H9 (cell line): ENCODE measurements around the gene GSX2. TPM values are rescaled to one million over a fixed set of nuclear protein-coding genes. Genes with fewer than 3 reads are reported as not detected.

Experiments
- DNase-seq: peaks from one replicate; pipeline ENCODE4 v3.0.0-alpha.2; 2017
- H2AFZ ChIP-seq: one replicate; pipeline ENCODE4 v1.6.1; 2013; ENCODE audit warnings: mild to moderate bottlenecking, low read length, control low read depth, moderate library complexity
- H2AK5ac ChIP-seq: 2 replicates; pipeline ENCODE4 v1.6.1; 2013; ENCODE audit warnings: low read length, control low read depth, mixed read lengths; ENCODE audit not compliant: insufficient read length
- H2BK120ac ChIP-seq: one replicate; pipeline ENCODE4 v1.6.1; 2013; ENCODE audit warnings: low read depth, mild to moderate bottlenecking, low read length, control low read depth, inconsistent platforms; ENCODE audit not compliant: poor library complexity, severe bottlenecking
- H2BK12ac ChIP-seq: 2 replicates; pipeline ENCODE4 v1.6.1; 2013; ENCODE audit warnings: low read length, control low read depth, mixed read lengths, low read depth; ENCODE audit not compliant: insufficient read length
- H2BK15ac ChIP-seq: 2 replicates; pipeline ENCODE4 v1.6.1; 2013; ENCODE audit warnings: low read depth, low read length, control low read depth
- H2BK20ac ChIP-seq: one replicate; pipeline ENCODE4 v1.6.1; 2013; ENCODE audit warnings: low read depth, mild to moderate bottlenecking, low read length, control low read depth, inconsistent platforms; ENCODE audit not compliant: poor library complexity, severe bottlenecking
- H2BK5ac ChIP-seq: 2 replicates; pipeline ENCODE4 v1.6.1; 2013; ENCODE audit warnings: low read length, control low read depth, mixed read lengths; ENCODE audit not compliant: insufficient read length
- H3K14ac ChIP-seq: 2 replicates; pipeline ENCODE4 v1.6.1; 2013; ENCODE audit warnings: low read length, control low read depth; ENCODE audit not compliant: insufficient read depth
- H3K18ac ChIP-seq: 2 replicates; pipeline ENCODE4 v1.6.1; 2013; ENCODE audit warnings: low read depth, mild to moderate bottlenecking, mixed read lengths, low read length, control low read depth; ENCODE audit not compliant: insufficient read length
- H3K23ac ChIP-seq: 2 replicates; pipeline ENCODE4 v1.6.1; 2013; ENCODE audit warnings: low read length, control low read depth, mixed read lengths, low read depth; ENCODE audit not compliant: insufficient read length
- H3K23me2 ChIP-seq: 2 replicates; pipeline ENCODE4 v1.6.1; 2013; ENCODE audit warnings: low read depth, mild to moderate bottlenecking, mixed read lengths, low read length, control low read depth; ENCODE audit not compliant: insufficient read length, poor library complexity, severe bottlenecking
- H3K27ac ChIP-seq: 2 replicates; pipeline ENCODE4 v1.5.1; 2013; ENCODE audit warnings: low read length, control low read depth, mixed read lengths, low read depth; ENCODE audit not compliant: insufficient read length
- H3K27me3 ChIP-seq: 2 replicates; pipeline ENCODE4 v1.6.1; 2013; ENCODE audit warnings: low read length, control low read depth, inconsistent platforms; ENCODE audit not compliant: insufficient read depth
- H3K4ac ChIP-seq: 2 replicates; pipeline ENCODE4 v1.6.1; 2013; ENCODE audit warnings: low read depth, mild to moderate bottlenecking, control low read depth, inconsistent platforms, low read length, moderate library complexity
- H3K4me1 ChIP-seq: 2 replicates; pipeline ENCODE4 v1.6.1; 2013; ENCODE audit warnings: low read length, control low read depth, inconsistent platforms; ENCODE audit not compliant: insufficient read depth
- H3K4me2 ChIP-seq: 2 replicates; pipeline ENCODE4 v1.6.1; 2013; ENCODE audit warnings: low read length, control low read depth, mixed read lengths; ENCODE audit not compliant: insufficient read length, insufficient read depth
- H3K56ac ChIP-seq: 2 replicates; pipeline ENCODE4 v1.6.1; 2013; ENCODE audit warnings: low read depth, mild to moderate bottlenecking, mixed read lengths, low read length, control low read depth; ENCODE audit not compliant: insufficient read length
- H3K79me1 ChIP-seq: 2 replicates; pipeline ENCODE4 v1.6.1; 2013; ENCODE audit warnings: low read depth, mild to moderate bottlenecking, moderate library complexity, low read length, control low read depth, inconsistent platforms; ENCODE audit not compliant: insufficient read depth, poor library complexity, severe bottlenecking
- H3K79me2 ChIP-seq: 2 replicates; pipeline ENCODE4 v1.6.1; 2013; ENCODE audit warnings: low read length, control low read depth, inconsistent platforms; ENCODE audit not compliant: insufficient read depth
- H3K9ac ChIP-seq: 2 replicates; pipeline ENCODE4 v1.6.1; 2013; ENCODE audit warnings: low read length, control low read depth, mixed read lengths; ENCODE audit not compliant: insufficient read length; ENCODE audit errors: extremely low read depth
- H3K9me3 ChIP-seq: one replicate; pipeline ENCODE4 v1.6.1; 2013; ENCODE audit warnings: low read depth, low read length, inconsistent platforms; ENCODE audit not compliant: control insufficient read depth
- H3T11ph ChIP-seq: one replicate; pipeline ENCODE4 v1.6.1; 2013; ENCODE audit warnings: mild to moderate bottlenecking, low read length, control low read depth, inconsistent platforms
- H4K20me1 ChIP-seq: one replicate; pipeline ENCODE4 v1.6.1; 2013; ENCODE audit not compliant: control insufficient read depth, insufficient read length, insufficient read depth
- H4K5ac ChIP-seq: 2 replicates; pipeline ENCODE4 v1.6.1; 2013; ENCODE audit warnings: low read depth, mild to moderate bottlenecking, mixed read lengths, low read length, control low read depth; ENCODE audit not compliant: insufficient read length
- H4K8ac ChIP-seq: replicated peaks from 2 replicates; pipeline ENCODE4 v1.6.1; 2013; ENCODE audit warnings: low read length, control low read depth, mixed read lengths, low read depth; ENCODE audit not compliant: insufficient read length
- H4K91ac ChIP-seq: 2 replicates; pipeline ENCODE4 v1.6.1; 2013; ENCODE audit warnings: low read depth, mild to moderate bottlenecking, moderate library complexity, mixed read lengths, low read length, control low read depth; ENCODE audit not compliant: insufficient read length
- H3K27ac Mint-ChIP-seq, 3 experiments: 2 replicates in 2 of 3; 3 replicates in 1 of 3; pipeline ENCODE4 v1.8.0; 2020 to 2021; ENCODE audit warnings: mixed read lengths in 3 of 3, mild to moderate bottlenecking in 1 of 3, moderate library complexity in 1 of 3
- H3K27me3 Mint-ChIP-seq: 2 replicates; pipeline ENCODE4 v1.8.0; 2021; ENCODE audit warnings: low read depth, mild to moderate bottlenecking, moderate library complexity, mixed read lengths
- H3K36me3 Mint-ChIP-seq, 3 experiments: 2 replicates in 2 of 3; 3 replicates in 1 of 3; pipeline ENCODE4 v1.8.0; 2020 to 2021; ENCODE audit warnings: low read depth in 3 of 3, mixed read lengths in 3 of 3; ENCODE audit not compliant: insufficient read depth in 1 of 3
- H3K4me1 Mint-ChIP-seq, 2 experiments: 2 replicates each; pipeline ENCODE4 v1.8.0; 2020; ENCODE audit warnings: mixed read lengths in 2 of 2
- H3K4me3 Mint-ChIP-seq, 2 experiments: 2 replicates in 1 of 2; 3 replicates in 1 of 2; pipeline ENCODE4 v1.8.0; 2020 to 2021; ENCODE audit warnings: mild to moderate bottlenecking in 2 of 2, mixed read lengths in 2 of 2, moderate library complexity in 1 of 2
- H3K9me3 Mint-ChIP-seq, 2 experiments: 2 replicates in 1 of 2; 3 replicates in 1 of 2; pipeline ENCODE4 v1.8.0; 2020; ENCODE audit warnings: mild to moderate bottlenecking in 2 of 2, mixed read lengths in 2 of 2, moderate library complexity in 1 of 2
- CTCF ChIP-seq: fragments of 200-600 bp; sonication (generic); conservative IDR thresholded peaks from 3 replicates; pipeline ENCODE4 v1.8.0; 2021; ENCODE audit warnings: antibody characterized with exemption, mild to moderate bottlenecking
- WGBS: extraction: QIAGEN DNeasy Blood & Tissue Kit; methylation state at CpG from one replicate; pipeline ENCODE4 v1.1.7; 2013; ENCODE audit warnings: missing lambda C conversion rate, low lambda C conversion rate, mixed read lengths; ENCODE audit not compliant: insufficient read length; ENCODE audit errors: extremely low coverage; 5-methylcytosine and 5-hydroxymethylcytosine counted together
- total RNA-seq: library from RNA; stranded (reverse); gene quantifications from 2 replicates; pipeline ENCODE4 v1.2.1, GENCODE V29; 2021

Gene GSX2
- total RNA-seq, 1 experiment from 2014 or later, result not detected

GRCh38 chr4:54144199-54144598 lies 44.2 kb downstream of the GSX2 start:
- Histone ChIP-seq H3K27me3 (no peaks in the 10 kb centered on the region), H3K56ac (no peak overlapping the region), H3K23ac (no peak overlapping the region), H3K79me2 (no peaks in the 10 kb centered on the region), H2AFZ (no peak overlapping the region), H2BK5ac (no peak overlapping the region), H3K9ac (no peak overlapping the region), H4K8ac (no peak overlapping the region), H2BK20ac (no peak overlapping the region), H3K79me1 (no peaks in the 10 kb centered on the region), H4K91ac (no peak overlapping the region), H3T11ph (no peak overlapping the region), H2BK12ac (no peak overlapping the region), H3K18ac (no peak overlapping the region), H2BK15ac (no peak overlapping the region), H2BK120ac (no peak overlapping the region), H3K23me2 (no peaks in the 10 kb centered on the region), H3K4me2 (no peak overlapping the region), H4K20me1 (no peaks in the 10 kb centered on the region), H3K4ac (no peak overlapping the region), H4K5ac (no peak overlapping the region), H3K4me1 (no peaks in the 10 kb centered on the region), H3K14ac (no peak overlapping the region), H3K9me3 (no peaks in the 10 kb centered on the region), H3K27ac (no peak overlapping the region), H2AK5ac (no peak overlapping the region)
- WGBS, result no CpG with 5 or more reads among the region's 2 CpGs
- no peak overlapping the region for H3K4me3 Mint-ChIP-seq
- no peaks in the 10 kb centered on the region; a peak in 1 of 4 replicates for H3K4me1 Mint-ChIP-seq
- H3K27ac Mint-ChIP-seq, result no peak overlapping the region
- DNase-seq, result no peak
- peaks cover 0 to 5% of the 10 kb centered on the region in 2 experiments; a peak in 2 of 5 replicates for H3K9me3 Mint-ChIP-seq
- no peak for TF ChIP-seq CTCF
- peaks cover 4% of the 10 kb centered on the region for H3K27me3 Mint-ChIP-seq
- H3K36me3 Mint-ChIP-seq, result no peaks in the 10 kb centered on the region; a peak in 2 of 7 replicates
